ENCODE measurements around the gene AGAP1.

DNA sequence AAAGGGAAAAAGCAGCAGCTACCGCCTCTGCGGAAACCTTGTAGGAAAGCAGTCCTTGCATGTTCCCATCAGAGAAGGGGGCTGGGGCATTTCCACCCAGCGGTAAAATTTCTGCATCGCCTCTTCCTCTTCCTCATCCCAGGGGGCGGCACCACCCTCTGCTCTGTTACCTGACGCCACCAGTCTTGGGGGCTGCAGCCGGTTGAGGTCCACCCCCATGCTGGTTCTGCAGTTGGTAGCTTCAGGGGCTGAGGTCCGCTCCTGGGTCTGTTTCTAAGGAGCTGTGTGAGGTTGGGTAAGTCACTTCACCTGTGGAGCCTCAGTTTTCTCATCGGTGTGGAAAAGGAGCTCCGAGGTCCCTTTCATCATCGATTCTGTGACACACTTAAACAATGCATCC, 14.2 kb upstream of the AGAP1 start:
- TF ChIP-seq SREBF2 (IDR thresholded peaks at IDR 0.05): no peak
- no peak for TF ChIP-seq CBX2 (IDR thresholded peaks at IDR 0.05; ENCODE audit: borderline replicate concordance, low read depth)
- TF ChIP-seq RAD21 (conservative IDR thresholded peaks at IDR 0.05 in 1 of 2, IDR thresholded peaks at IDR 0.05 in 1 of 2): no peak
- no peak for TF ChIP-seq JUN (IDR thresholded peaks at IDR 0.05)
- TF ChIP-seq, protein P1, sequence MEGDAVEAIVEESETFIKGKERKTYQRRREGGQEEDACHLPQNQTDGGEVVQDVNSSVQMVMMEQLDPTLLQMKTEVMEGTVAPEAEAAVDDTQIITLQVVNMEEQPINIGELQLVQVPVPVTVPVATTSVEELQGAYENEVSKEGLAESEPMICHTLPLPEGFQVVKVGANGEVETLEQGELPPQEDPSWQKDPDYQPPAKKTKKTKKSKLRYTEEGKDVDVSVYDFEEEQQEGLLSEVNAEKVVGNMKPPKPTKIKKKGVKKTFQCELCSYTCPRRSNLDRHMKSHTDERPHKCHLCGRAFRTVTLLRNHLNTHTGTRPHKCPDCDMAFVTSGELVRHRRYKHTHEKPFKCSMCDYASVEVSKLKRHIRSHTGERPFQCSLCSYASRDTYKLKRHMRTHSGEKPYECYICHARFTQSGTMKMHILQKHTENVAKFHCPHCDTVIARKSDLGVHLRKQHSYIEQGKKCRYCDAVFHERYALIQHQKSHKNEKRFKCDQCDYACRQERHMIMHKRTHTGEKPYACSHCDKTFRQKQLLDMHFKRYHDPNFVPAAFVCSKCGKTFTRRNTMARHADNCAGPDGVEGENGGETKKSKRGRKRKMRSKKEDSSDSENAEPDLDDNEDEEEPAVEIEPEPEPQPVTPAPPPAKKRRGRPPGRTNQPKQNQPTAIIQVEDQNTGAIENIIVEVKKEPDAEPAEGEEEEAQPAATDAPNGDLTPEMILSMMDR (IDR thresholded peaks at IDR 0.05): no peak
- TF ChIP-seq EP300 (IDR thresholded peaks at IDR 0.05): no peak
- TF ChIP-seq, protein P2, sequence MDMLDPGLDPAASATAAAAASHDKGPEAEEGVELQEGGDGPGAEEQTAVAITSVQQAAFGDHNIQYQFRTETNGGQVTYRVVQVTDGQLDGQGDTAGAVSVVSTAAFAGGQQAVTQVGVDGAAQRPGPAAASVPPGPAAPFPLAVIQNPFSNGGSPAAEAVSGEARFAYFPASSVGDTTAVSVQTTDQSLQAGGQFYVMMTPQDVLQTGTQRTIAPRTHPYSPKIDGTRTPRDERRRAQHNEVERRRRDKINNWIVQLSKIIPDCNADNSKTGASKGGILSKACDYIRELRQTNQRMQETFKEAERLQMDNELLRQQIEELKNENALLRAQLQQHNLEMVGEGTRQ (IDR thresholded peaks at IDR 0.05): no peak
- TF ChIP-seq, protein P3, sequence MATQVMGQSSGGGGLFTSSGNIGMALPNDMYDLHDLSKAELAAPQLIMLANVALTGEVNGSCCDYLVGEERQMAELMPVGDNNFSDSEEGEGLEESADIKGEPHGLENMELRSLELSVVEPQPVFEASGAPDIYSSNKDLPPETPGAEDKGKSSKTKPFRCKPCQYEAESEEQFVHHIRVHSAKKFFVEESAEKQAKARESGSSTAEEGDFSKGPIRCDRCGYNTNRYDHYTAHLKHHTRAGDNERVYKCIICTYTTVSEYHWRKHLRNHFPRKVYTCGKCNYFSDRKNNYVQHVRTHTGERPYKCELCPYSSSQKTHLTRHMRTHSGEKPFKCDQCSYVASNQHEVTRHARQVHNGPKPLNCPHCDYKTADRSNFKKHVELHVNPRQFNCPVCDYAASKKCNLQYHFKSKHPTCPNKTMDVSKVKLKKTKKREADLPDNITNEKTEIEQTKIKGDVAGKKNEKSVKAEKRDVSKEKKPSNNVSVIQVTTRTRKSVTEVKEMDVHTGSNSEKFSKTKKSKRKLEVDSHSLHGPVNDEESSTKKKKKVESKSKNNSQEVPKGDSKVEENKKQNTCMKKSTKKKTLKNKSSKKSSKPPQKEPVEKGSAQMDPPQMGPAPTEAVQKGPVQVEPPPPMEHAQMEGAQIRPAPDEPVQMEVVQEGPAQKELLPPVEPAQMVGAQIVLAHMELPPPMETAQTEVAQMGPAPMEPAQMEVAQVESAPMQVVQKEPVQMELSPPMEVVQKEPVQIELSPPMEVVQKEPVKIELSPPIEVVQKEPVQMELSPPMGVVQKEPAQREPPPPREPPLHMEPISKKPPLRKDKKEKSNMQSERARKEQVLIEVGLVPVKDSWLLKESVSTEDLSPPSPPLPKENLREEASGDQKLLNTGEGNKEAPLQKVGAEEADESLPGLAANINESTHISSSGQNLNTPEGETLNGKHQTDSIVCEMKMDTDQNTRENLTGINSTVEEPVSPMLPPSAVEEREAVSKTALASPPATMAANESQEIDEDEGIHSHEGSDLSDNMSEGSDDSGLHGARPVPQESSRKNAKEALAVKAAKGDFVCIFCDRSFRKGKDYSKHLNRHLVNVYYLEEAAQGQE (IDR thresholded peaks at IDR 0.05): no peak
- no peak for TF ChIP-seq MYC (IDR thresholded peaks at IDR 0.05; ENCODE audit: borderline replicate concordance, low read length)
- TF ChIP-seq KDM1A (IDR thresholded peaks at IDR 0.05; ENCODE audit: low read depth): no peak
- no peak for TF ChIP-seq PHF8 (IDR thresholded peaks at IDR 0.05; ENCODE audit: borderline replicate concordance, low read depth)
- TF ChIP-seq, protein P4, sequence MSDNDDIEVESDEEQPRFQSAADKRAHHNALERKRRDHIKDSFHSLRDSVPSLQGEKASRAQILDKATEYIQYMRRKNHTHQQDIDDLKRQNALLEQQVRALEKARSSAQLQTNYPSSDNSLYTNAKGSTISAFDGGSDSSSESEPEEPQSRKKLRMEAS (IDR thresholded peaks at IDR 0.05): no peak

Data from A549 (cell line).